GM18951 (cell line): Measurements from ENCODE around the gene WNT10A.

Experiments used
- POLR2A ChIP-seq: IDR thresholded peaks from 4 replicates; pipeline ENCODE4 v1.6.1; 2011; ENCODE audit warnings: mild to moderate bottlenecking; ENCODE audit not compliant: insufficient read length, insufficient read depth; ENCODE audit errors: extremely low read depth
- in situ Hi-C: fragments of 300-500 bp; cut with MboI; formaldehyde crosslinking; loops from one replicate; pipeline ENCODE4 v1.12.0; 2022; ENCODE audit warnings: low sequenced_read_pairs, mixed read lengths, inconsistent platforms; ENCODE audit not compliant: unreplicated experiment

WNT10A gene

GRCh38 chr2:218880102-218880858 lies at the start of gene WNT10A:
Gene WNT10A (plus strand): TSS chr2:218880852. CDS start chr2:218880996, 144 bp downstream.
- in situ Hi-C loops, result no loop called here
- no peak for TF ChIP-seq POLR2A

GRCh38 chr2:218831378-218831990 lies 49.2 kb upstream of the WNT10A start, which contains the start of gene PRKAG3:
Gene PRKAG3 (minus strand): TSS chr2:218831803.
- in situ Hi-C loops, result loop anchor here (25.0 kb wide), 1 partner anchor 419 kb away; the partner anchor contains the start of gene VIL1
- no peak for TF ChIP-seq POLR2A

GRCh38 chr2:218832081-218832480 lies 48.6 kb upstream of the WNT10A start:
- in situ Hi-C loops, result loop anchor here (25.0 kb wide), 1 partner anchor 420 kb away; the partner anchor contains the start of gene VIL1
- TF ChIP-seq POLR2A, result no peak

- no peak for TF ChIP-seq POLR2A
- in situ Hi-C loops, result loop anchor here (25.0 kb wide), 1 partner anchor 420 kb away; the partner anchor contains the start of gene VIL1
These were observed 48.1 kb upstream of the WNT10A start for GRCh38 chr2:218832520-218832919.

GRCh38 chr2:218833023-218833609 lies 47.5 kb upstream of the WNT10A start:
- TF ChIP-seq POLR2A, result no peak
- in situ Hi-C loops, result loop anchor here (25.0 kb wide), 1 partner anchor 421 kb away; the partner anchor contains the start of gene VIL1

GRCh38 chr2:218834685-218835084 lies 46.0 kb upstream of the WNT10A start:
- in situ Hi-C loops, result loop anchor here (25.0 kb wide), 1 partner anchor 422 kb away; the partner anchor contains the start of gene VIL1
- no peak for TF ChIP-seq POLR2A

- in situ Hi-C loops, result loop anchor here (25.0 kb wide), 1 partner anchor 425 kb away; the partner anchor contains the start of gene VIL1
These were observed 43.2 kb upstream of the WNT10A start for GRCh38 chr2:218837495-218837894.

GRCh38 chr2:218839430-218839829 lies 41.2 kb upstream of the WNT10A start:
- in situ Hi-C loops, result loop anchor here (25.0 kb wide), 1 partner anchor 427 kb away; the partner anchor contains the start of gene VIL1
- no peak for TF ChIP-seq POLR2A

More at GRCh38 chr2:218837495-218837894, 43.2 kb upstream of the WNT10A start:
- TF ChIP-seq POLR2A, result no peak

GRCh38 chr2:218839888-218840287 lies 40.8 kb upstream of the WNT10A start:
- TF ChIP-seq POLR2A, result no peak
- in situ Hi-C loops, result loop anchor here (10.0 to 25.0 kb wide), 2 partner anchors 185 to 428 kb away; partner anchors contain the start of genes BCS1L, VIL1 and ZNF142

GRCh38 chr2:218844334-218844733 lies 36.3 kb upstream of the WNT10A start:
- in situ Hi-C loops, result loop anchor here (10.0 to 25.0 kb wide), 2 partner anchors 190 to 432 kb away; partner anchors contain the start of genes BCS1L, VIL1 and ZNF142

- in situ Hi-C loops, result loop anchor here (10.0 to 25.0 kb wide), 2 partner anchors 192 to 435 kb away; partner anchors contain the start of genes BCS1L, VIL1 and ZNF142
These were observed 33.7 kb upstream of the WNT10A start for GRCh38 chr2:218846963-218847362.

- in situ Hi-C loops, result loop anchor here (10.0 to 25.0 kb wide), 2 partner anchors 195 to 437 kb away; partner anchors contain the start of genes BCS1L, VIL1 and ZNF142
- no peak for TF ChIP-seq POLR2A
These were observed 30.9 kb upstream of the WNT10A start for GRCh38 chr2:218849721-218850120.

GRCh38 chr2:218850796-218851195 lies 29.9 kb upstream of the WNT10A start:
- in situ Hi-C loops, result no loop called here
- no peak for TF ChIP-seq POLR2A
